HG02852 (cell line): Measurements from ENCODE around the gene NOS1AP.
"Not testable (repeated sequence)": the region's sequence is repeated elsewhere in the genome, so short reads cannot be mapped to it uniquely, and the experiment has no call there.

Experiments used
- ATAC-seq: cut with Tn5 transposase; IDR thresholded peaks from one replicate; pipeline ENCODE4 v1.9.1; 2021; ENCODE audit warnings: mild to moderate bottlenecking, moderate library complexity; ENCODE audit not compliant: unreplicated experiment

The NOS1AP gene

DNA sequence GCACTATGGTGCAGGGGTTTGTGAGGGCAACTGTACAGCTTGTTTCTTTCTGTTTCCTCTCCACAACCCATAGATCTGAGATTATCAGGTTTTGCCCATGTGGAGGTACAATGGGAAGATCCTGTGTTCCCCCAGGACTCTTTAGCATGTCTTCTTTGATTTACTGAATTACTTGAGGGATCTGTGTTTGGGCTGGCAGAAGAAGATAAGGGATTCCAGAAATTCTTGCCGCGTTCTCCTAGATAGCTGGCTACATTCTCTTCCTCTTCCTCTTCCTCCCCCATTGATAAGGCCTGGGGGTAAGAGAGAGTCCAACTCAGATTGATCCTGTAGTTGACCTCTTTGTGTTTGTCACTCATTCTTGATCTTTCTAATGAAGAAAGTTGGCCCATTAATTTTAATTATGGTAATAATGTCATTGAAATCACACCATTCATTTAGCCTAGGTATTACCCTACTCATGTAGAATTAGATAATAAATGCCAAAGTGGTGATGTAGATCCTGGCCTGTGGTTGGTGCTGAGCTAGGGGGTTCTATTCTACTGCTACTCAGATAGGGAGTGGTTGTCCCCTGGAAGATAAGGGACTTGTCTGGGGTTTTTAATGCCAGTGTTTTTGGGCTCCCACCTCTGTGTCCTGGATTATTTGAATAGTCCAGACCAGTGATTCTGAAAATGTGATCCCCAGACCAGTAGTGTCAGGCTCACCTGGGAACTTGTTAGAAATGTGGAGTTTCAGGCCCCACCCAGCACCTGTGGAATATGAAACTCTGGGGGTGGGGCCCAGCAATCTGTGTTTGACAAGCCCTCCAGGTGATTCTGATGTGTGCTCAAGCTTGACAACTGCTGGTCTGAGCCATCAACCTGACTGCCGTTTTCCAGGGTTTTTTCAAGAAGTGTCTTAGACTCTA lies 122.2 kb downstream of the NOS1AP start:
- ATAC-seq: no peak

DNA sequence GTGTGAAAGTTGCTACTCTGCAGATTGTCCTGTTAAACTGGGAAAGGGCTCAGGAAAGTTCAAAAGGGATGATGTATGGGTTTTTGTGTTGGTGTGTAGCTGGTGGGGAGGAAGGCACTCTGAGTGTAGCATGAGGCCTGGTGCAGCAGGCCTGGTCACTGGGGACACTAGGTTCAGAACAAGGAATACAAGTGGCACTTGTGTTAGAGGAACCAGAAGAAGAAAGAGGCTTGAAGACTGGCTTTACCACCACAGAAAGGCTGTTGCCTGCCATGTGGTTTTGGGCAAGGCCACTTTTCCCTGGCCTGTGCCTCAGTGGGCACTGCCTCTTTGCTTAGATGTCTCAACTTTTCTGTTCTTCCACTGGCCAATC lies 122.8 kb downstream of the NOS1AP start:
- no peak for ATAC-seq

DNA sequence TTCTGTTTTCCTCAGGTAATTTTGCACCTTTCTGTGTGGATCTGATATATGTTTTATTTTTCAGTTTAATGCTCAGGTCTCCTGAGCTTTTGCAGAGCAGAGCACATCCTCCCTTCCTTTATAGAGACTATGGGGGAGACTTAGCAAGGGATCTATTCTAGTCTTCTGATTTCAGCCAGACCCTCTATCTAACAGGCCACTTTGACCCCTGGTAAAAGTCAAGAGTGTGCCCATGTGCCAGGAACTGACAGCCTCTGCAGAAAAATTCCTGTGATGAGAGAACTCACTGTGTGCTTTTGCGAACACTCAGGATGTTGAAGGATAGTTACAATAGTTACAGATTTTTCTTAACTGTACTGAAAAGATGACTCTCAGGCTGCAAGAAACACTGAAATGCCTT lies 123.3 kb downstream of the NOS1AP start:
- no peak for ATAC-seq

DNA sequence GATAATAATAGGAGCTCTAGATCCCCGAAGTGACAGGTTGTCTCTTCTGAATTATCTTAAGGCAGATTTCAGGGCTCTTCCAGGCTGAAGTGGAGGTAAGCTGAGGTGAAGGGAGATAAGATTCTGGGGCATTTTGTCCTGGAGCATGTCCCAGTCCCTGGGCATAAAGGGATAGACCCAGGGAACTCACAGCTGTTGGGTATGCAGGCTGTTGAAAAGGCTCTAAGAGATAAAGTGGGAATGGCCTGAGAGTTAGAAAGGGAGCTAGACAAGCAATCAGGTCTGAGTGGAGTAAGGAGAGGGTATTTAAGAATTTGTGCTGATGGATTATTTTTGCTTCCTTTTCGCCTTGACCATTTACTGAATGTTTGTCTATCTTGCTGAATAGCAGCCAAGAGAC lies 123.7 kb downstream of the NOS1AP start:
- no peak for ATAC-seq

DNA sequence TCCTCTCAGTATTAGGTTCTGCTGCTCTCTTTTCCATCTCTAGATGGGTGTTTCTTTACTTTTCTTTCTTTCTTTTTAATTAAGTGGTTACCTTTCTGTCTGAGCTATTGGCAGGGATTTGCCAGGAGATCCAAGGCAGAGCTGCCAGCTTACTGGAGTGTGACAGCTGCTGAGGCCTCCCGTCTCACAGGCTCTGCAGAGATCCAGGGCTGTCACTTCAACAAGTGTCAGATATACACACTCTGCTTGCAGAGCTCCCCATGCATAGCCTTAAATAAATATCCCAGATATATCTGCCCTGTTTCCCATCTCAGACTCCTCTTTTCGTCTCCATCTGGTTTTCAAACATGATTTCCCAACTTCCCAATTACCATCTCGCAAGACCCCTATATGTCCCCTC lies 124.3 kb downstream of the NOS1AP start:
- no peak for ATAC-seq

DNA sequence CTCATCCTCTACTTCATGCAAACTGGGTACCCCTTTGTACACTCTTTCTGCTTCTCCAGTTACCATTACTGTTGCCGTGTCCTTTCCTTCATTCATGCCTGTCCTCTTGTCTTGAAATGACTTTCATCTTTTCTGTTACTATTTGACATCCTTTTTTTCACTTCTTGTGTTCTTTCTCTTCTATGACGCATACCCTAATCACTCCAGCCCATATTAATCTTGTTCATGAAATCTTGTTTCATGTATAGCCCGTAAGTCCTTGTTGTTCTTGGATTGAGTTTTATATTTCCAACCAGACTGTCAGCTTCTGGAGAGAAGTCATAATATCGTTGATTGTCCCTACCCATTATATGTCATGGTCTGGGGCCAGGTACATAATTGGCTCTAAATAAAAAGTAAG lies 126.1 kb downstream of the NOS1AP start:
- no peak for ATAC-seq

DNA sequence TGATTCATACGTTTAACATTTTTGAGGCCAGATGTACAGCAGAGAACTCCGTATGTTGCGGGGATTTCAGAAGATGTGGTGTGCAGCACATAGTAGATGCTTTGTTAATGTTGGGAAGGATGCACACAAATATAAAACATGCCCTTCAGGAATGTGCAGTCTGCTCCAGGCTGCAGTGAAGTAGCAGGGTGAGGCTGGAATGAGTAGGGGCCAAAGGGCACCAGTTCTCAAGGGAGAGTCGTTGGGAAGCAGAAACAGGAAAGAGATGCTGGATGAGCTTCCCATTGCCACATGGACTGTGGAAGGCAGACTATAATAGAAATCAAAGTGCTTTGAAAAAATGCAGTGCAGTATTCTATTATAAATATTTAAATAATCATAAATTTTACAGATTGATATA lies 126.9 kb downstream of the NOS1AP start:
- no peak for ATAC-seq

DNA sequence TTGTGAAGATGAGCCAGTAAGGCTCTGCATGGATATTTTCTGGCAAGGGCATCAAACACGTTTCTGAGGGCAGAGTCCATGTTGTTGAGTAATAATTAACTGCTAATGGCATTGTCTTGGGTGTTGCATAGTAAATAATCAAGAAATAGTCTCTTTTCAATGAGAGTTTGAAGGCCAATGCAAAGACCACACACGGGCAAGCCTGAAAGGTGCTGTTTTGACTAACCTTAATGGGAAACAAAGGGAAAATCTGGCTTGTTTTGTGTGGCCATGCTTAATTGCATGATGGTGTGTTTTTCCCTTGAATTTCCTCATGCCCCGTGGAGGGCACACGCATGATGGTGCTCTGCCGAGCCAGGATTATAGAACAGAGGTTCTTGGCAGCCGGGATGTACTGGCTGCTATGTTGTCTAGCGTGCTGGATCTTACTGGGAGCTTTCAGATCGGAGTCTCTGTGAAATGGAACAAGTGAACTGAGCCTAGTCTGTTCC lies 127.6 kb downstream of the NOS1AP start:
- ATAC-seq: no peak

DNA sequence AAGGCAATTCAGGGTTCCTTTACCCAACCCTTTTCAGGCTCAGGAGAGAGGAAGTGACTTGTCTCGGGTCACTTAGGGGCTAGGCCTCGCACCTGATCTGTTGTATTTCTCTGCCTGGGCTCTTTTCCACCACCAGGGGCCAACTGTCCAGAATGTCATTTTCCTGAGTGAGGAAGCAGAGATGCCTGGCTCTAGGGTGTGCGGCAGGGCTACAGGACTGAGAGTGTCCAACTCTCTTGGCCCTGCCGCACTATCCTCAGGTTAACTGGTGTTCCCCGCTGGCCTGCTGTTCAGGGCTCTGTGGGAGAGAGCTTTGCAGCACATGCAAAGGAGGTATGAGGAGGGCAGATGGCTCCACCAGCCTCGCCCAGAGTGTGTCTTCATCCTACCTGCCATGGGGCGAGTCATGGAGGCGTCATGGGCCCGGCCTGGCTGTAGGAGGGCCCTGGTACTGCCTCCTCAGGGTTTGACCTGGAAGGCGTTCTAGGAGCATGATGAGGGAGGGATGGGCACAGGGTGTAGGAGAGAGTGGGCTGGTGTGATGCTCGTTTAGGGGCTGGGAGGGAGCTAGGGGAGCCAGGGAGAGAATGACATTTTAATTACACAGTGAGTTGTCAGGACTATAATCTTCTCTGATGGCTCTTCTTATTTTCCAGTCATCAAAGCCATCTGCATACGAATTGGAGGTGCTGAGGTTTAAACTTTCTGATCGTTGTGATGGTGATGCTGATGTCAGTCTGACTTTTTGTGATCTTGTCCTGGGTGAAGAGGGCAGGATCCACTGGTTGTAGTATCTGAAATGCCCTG lies 128.3 kb downstream of the NOS1AP start:
- no peak for ATAC-seq

DNA sequence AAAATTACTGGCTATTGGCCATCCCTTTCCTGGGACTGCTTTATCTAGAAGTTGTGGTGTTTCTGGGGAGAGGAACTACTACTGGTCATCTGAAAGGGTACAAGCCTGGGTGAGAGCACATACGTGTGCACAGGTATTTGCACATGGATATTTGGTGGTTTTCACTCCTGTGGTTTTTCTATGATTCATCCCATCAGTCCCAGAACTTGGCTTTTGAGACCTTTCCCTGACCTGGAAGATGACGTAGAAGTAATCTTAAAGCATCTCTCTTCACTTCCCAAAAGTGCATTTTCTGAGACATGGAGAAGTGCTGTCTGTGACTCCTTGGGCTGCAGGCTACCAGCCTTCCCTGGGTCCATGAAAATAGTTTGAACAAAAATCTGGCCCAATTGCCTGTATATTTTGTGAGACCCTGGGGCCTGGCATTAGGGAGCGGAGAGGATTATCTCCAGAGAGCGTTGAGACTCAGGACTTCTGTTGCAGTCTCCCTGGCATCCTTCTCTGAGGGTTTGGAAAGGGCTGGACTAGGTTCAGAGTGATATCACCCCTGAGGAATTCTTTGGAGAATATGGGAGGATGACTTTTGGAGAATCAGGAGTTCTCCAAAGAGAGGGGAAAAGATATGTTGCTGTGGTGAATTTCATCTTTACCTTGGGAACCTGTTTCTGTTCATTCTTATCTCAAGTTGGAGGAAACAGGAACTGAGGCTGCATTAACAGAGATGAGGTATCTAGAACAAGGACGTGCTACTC lies 130.8 kb downstream of the NOS1AP start:
- no peak for ATAC-seq

DNA sequence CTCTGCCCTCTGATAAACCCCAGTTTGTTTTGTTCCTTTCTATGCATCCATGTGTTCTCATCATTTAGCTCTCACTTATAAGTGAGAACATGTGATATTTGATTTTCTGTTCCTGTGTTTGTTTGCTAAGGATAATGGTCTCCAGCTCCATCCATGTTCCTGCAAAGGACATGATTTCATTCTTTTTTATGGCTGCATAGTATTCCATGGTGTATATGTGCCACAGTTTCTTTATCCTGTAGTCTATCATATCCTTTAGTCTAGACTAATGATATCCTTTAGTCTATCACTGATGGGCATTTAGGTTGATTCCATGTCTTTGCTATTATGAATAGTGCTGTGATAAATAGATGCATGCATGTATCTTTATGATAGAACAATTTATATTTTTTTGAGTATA lies 131.6 kb downstream of the NOS1AP start:
- not testable (repeated sequence) for ATAC-seq

DNA sequence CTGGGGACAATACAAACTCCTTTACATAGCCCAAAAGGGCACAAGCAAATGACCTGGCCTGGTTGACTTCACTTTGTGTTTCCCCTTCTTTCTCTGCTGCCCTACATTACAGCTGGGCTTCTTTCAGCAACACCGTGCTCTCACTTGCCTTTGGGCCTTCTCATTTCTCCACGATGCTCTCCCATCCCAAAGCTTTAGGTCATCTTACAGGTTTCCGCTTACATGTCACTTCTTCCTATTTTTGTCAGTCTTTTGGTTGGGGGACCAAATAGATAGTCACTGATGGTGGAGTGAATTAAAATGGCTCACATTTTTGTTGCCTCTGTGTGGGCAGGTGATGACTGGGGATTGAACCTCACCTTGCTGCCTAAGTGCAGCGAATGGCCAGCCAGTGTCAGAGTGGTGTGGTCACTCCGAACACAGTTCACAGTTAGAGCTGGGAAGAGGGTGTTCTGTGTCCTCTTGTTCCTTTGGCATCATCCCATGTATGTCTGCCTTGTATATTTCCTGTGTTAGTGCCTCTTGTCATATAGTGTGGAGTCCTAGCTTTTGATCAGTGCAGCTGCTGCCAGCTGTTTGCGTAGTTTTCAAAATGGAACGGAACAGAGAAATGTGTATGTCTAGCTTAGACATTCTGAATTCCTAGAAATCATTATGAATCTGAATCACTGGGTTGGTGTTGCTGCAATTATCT lies 134.8 kb downstream of the NOS1AP start:
- ATAC-seq: no peak

DNA sequence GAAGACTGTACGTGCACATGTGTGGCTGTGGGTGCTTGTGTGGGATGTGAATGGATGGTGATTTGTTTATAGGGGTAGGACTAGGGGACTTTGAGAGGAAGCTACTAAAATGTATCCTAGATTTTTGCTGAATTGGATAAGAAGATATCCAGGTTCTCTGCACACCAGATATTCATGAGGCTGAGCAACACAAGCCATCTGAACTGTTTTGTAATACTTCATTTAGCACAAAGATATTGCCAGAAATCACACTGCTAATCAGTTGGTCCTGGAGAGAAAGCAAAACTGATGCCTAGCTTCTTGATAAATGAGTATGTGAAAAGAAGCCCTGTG lies 135.3 kb downstream of the NOS1AP start:
- no peak for ATAC-seq

DNA sequence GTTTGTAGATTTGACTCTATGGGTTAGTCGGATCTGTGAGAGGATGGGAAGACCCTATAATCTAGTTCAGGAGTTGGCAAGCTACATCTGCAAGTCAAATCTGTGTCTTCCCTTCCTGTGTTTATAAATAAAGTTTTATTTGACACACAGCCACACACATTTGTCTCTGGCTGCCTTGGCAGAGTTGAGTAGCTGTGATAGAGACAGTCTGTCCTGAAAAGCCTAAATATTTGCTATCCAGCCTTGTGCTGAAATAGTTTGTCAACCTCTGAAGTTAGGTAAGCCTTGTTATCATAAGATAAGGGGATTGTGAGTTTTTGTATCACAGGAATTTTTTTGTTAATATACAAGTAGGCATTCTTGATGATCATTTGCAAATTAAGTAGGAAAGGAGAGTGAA lies 136.8 kb downstream of the NOS1AP start:
- ATAC-seq: no peak

DNA sequence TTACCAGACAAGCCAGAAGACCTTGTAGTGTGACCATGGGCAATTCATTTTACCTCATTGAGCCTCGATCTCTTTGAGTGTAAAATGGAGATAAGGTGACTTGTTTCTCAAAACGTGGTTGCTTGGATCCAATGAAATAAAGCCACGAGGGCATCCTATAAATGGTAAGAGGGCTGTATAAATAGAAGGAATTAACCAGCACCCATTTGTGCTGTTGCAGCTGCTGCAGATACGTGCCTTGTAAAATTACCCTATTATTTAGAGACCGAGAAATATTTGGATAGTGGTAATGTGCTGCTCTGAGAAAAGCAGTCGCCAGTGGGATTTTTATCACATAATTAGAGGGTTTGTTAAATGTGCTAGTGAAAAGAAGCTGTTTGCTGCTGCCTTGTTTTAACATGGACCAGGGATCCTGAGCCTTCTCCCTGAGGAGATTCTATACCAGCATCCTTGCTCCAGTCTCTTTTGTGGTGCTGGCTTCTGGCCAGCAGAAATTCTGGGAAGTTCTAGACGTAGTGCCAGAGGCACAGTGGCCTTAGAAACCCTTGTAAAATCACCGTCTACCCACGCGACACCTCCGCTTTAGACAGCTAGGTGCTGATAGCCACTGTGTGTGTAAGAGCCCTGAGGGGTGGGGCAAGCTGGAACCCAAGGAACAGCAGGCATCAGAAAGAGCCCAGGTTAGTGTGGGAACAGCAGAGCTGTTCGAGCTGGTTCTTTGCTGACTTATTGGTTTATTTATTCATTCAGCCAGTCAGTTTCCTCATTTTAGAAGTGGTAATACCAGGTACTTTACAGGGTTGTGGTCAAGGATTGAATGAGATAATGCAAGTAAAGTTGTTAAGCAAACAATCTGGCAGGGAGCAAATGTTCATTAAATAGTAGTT lies 137.5 kb downstream of the NOS1AP start:
- no peak for ATAC-seq

DNA sequence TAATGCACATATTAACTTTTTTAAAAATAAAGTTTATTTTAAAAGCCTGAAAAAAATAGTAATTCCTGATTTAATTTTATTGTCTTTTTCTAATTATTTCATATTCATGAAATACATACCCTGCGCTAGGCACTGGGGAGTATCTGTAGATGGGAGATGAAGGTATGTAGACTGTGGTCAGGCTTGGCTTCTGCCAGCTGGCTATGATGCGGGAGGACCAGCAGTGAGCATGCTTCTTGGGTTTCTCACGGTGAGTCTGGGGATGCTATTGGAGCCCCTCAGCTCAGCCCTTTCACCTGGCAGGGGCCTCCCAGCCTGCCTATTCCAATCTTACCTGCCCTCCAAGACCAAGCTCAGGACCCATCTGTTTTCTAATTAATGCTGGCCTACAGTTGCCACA lies 138.4 kb downstream of the NOS1AP start:
- no peak for ATAC-seq

DNA sequence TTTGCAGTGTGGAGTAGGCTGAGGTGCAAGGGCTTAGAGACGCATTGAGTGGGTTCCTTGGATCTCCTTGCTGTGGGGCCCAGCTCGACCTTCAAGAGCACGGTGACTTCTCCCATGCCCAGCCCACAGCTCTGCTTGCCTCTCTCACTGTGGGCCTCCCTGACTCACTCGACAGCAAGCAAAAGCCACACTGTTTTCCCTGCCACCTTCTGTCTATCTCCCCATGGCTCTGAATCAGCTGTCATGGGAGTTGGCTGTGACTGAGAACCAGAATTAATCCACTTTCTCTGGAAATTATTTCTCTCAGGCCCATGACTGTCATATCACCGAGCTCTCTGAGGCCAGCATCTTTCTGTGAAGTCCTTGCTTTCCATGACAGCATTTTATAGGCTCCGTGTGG lies 140.7 kb downstream of the NOS1AP start:
- no peak for ATAC-seq

DNA sequence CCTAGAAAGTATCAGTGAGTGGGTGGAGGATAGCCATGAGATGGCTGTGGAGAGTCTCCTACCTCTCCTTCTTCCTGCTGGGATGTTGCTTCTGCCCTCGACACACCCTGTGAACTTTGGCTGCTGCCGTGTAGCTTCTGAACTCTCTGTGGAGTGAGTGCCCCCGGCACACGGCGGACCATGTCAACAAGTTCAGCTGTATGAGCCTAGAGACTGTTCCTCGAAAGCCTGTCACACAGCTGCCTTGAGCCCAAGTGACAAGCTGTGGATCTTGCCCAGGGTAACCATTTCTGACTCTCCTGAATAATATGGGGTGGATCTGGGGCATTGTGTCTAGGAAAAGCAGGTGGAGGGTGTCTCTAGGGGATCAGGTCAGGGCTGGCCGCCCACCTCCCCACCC lies 143.2 kb downstream of the NOS1AP start:
- no peak for ATAC-seq

DNA sequence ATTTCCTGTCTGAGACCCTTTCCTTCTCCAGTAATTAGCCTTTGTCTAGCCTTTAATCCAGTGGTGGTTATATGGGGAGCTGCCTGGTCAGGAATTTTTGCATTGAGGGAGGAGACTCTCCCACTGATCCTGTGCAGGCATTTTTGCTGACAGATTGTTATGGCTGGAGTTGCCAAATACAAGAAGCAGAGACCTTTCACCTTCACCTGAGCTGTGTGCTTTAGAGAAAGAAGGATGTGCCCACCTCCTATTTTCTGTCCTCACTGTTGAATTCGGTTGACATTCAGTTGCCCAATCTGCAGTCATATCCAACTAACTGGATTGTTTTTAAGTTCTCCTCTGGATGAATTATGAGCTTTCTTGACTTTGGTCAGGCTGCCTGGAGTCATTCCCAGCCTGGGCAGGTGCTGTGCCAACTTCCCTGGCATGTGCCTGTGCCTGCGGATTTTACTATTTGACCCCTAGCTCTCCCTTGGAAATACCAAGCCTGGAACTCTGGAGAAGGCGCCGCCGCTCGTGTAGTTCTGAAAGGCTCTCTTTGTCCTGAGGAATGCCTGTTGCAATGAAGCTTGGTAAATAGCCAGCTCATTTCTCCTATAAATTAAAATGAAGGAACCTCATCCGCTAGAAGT lies 143.9 kb downstream of the NOS1AP start:
- ATAC-seq: no peak
